ENCODE data around the gene TCERG1L. TPM values are rescaled to one million over a fixed set of nuclear protein-coding genes. Genes with fewer than 3 reads are reported as not detected.

TCERG1L gene
- polyA plus RNA-seq, 1 of the 3 experiments (the other 2 are of a cell fraction) = not detected

DNA sequence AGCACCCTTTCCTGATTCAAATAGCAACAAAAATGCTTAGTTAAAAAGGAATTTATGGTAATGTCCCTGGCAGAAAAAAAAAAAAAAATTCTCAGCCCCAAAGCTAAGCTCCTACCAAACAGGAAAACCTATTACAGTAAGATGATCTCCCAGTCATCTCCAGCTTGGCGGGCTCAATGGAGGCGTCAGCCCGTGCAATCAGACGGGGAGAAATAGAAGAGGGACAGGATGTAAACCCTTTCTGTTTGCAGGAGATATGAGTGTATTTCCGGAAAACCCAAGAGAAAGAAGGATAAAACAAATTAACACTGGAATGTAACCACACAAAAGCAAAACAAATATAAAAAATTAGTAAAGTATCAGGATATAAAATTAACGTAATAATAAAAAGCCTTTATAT lies 242.8 kb downstream of the TCERG1L start:
- Histone ChIP-seq H3K4me1 (ENCODE audit: control insufficient read depth in 1 of 2, insufficient read depth in 2 of 2, low read depth in 1 of 2, low read length in 1 of 2) (no peaks in the 10 kb centered on the region), H2AFZ (ENCODE audit: low read depth) (no peak overlapping the region), H3K27me3 (ENCODE audit: insufficient read depth) (no peaks in the 10 kb centered on the region), H3K36me3 (replicated peaks in 1 of 2; ENCODE audit: control insufficient read depth in 1 of 2, insufficient read depth in 2 of 2, low read length in 1 of 2) (no peaks in the 10 kb centered on the region), H3K27ac (ENCODE audit: low read depth in 2 of 2, low read length in 1 of 2) (no peak overlapping the region), H3K9ac (no peak overlapping the region), H3F3A (replicated peaks; ENCODE audit: insufficient read depth) (no peaks in the 10 kb centered on the region), H3K79me2 (ENCODE audit: insufficient read depth) (no peaks in the 10 kb centered on the region), H3K9me2 (no peaks in the 10 kb centered on the region), H3K9me3 (no peaks in the 10 kb centered on the region), H3K4me3 (ENCODE audit: low read depth in 2 of 2, low read length in 1 of 2) (no peak overlapping the region), H4K20me1 (ENCODE audit: insufficient read depth) (no peaks in the 10 kb centered on the region), H3K4me2 (no peak overlapping the region)
- WGBS (ENCODE audit: low lambda C conversion rate) = 53% methylated on average over 6 of the region's 6 CpGs
- no peak for DNase-seq
- TF ChIP-seq MXI1 (IDR thresholded peaks at IDR 0.05; ENCODE audit: low read depth, low read length) (no peak), EP300 (IDR thresholded peaks at IDR 0.05; ENCODE audit: borderline replicate concordance in 1 of 2, low read depth in 1 of 2, low read length in 1 of 2) (no peak), EZH2phosphoT487 (IDR thresholded peaks at IDR 0.05; ENCODE audit: borderline replicate concordance, low read depth) (no peak), NFIC (IDR thresholded peaks at IDR 0.05; ENCODE audit: borderline replicate concordance) (no peak), FOXM1 (IDR thresholded peaks at IDR 0.05; ENCODE audit: low read depth) (no peak), TAF1 (IDR thresholded peaks at IDR 0.05; ENCODE audit: borderline replicate concordance, low read depth, low read length) (no peak), FOSL2 (IDR thresholded peaks at IDR 0.05; ENCODE audit: borderline replicate concordance, low read depth) (no peak), TCF12 (IDR thresholded peaks at IDR 0.05) (no peak), JUND (IDR thresholded peaks at IDR 0.05) (no peak), FOXJ3 (CRISPR knock-in tag; IDR thresholded peaks at IDR 0.05) (no peak), CHD2 (IDR thresholded peaks at IDR 0.05; ENCODE audit: low read length, partially characterized antibody) (no peak), NRF1 (IDR thresholded peaks at IDR 0.05; ENCODE audit: low read depth, low read length) (no peak), SIN3A (IDR thresholded peaks at IDR 0.05; ENCODE audit: borderline replicate concordance, low read depth, low read length) (no peak), MEF2A (IDR thresholded peaks at IDR 0.05; ENCODE audit: borderline replicate concordance, low read depth) (no peak)
- TF ChIP-seq, protein P1, sequence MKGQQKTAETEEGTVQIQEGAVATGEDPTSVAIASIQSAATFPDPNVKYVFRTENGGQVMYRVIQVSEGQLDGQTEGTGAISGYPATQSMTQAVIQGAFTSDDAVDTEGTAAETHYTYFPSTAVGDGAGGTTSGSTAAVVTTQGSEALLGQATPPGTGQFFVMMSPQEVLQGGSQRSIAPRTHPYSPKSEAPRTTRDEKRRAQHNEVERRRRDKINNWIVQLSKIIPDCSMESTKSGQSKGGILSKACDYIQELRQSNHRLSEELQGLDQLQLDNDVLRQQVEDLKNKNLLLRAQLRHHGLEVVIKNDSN (IDR thresholded peaks at IDR 0.05; ENCODE audit: borderline replicate concordance, low read depth) = no peak
- TF ChIP-seq, protein P2, sequence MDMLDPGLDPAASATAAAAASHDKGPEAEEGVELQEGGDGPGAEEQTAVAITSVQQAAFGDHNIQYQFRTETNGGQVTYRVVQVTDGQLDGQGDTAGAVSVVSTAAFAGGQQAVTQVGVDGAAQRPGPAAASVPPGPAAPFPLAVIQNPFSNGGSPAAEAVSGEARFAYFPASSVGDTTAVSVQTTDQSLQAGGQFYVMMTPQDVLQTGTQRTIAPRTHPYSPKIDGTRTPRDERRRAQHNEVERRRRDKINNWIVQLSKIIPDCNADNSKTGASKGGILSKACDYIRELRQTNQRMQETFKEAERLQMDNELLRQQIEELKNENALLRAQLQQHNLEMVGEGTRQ (IDR thresholded peaks at IDR 0.05; ENCODE audit: borderline replicate concordance, low read depth, low read length) = no peak
- TF ChIP-seq, protein P3, sequence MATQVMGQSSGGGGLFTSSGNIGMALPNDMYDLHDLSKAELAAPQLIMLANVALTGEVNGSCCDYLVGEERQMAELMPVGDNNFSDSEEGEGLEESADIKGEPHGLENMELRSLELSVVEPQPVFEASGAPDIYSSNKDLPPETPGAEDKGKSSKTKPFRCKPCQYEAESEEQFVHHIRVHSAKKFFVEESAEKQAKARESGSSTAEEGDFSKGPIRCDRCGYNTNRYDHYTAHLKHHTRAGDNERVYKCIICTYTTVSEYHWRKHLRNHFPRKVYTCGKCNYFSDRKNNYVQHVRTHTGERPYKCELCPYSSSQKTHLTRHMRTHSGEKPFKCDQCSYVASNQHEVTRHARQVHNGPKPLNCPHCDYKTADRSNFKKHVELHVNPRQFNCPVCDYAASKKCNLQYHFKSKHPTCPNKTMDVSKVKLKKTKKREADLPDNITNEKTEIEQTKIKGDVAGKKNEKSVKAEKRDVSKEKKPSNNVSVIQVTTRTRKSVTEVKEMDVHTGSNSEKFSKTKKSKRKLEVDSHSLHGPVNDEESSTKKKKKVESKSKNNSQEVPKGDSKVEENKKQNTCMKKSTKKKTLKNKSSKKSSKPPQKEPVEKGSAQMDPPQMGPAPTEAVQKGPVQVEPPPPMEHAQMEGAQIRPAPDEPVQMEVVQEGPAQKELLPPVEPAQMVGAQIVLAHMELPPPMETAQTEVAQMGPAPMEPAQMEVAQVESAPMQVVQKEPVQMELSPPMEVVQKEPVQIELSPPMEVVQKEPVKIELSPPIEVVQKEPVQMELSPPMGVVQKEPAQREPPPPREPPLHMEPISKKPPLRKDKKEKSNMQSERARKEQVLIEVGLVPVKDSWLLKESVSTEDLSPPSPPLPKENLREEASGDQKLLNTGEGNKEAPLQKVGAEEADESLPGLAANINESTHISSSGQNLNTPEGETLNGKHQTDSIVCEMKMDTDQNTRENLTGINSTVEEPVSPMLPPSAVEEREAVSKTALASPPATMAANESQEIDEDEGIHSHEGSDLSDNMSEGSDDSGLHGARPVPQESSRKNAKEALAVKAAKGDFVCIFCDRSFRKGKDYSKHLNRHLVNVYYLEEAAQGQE (IDR thresholded peaks at IDR 0.05; ENCODE audit: low read depth, low read length) = no peak
- TF ChIP-seq, protein P4, sequence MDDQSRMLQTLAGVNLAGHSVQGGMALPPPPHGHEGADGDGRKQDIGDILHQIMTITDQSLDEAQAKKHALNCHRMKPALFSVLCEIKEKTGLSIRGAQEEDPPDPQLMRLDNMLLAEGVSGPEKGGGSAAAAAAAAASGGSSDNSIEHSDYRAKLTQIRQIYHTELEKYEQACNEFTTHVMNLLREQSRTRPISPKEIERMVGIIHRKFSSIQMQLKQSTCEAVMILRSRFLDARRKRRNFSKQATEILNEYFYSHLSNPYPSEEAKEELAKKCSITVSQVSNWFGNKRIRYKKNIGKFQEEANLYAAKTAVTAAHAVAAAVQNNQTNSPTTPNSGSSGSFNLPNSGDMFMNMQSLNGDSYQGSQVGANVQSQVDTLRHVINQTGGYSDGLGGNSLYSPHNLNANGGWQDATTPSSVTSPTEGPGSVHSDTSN (IDR thresholded peaks at IDR 0.05) = no peak
- ChIA-PET POLR2A (no interaction called here), CTCF (no interaction called here)
